Esophagus muscularis mucosa (tissue), 4 donors: Measurements from ENCODE around the gene DDX53. TPM values are rescaled to one million over a fixed set of nuclear protein-coding genes. Genes with fewer than 3 reads are reported as not detected.

Source experiments
- DNase-seq: peaks from one replicate; pipeline ENCODE4 v3.0.0-alpha.2; 2017; ENCODE audit errors: extremely low spot score
- H3K27ac ChIP-seq, 4 donors: fragments of 200-600 bp; sonication (generic); replicated peaks in 1 of 4; 1 replicate in 3 of 4; 2 replicates in 1 of 4; pipeline ENCODE4 v1.5.1; 2016 to 2019; ENCODE audit warnings: mild to moderate bottlenecking in 1 of 4
- H3K27me3 ChIP-seq, 4 donors: fragments of 200-600 bp; sonication (generic); one replicate each; pipeline versions ENCODE4 v1.5.1 to v1.6.0; 2016 to 2019
- H3K36me3 ChIP-seq, 4 donors: fragments of 200-600 bp; sonication (generic); one replicate each; pipeline ENCODE4 v1.5.1; 2016 to 2019
- H3K4me1 ChIP-seq, 4 donors: fragments of 200-600 bp; sonication (generic); one replicate each; pipeline ENCODE4 v1.5.1; 2016 to 2019
- H3K4me3 ChIP-seq, 4 donors: fragments of 200-600 bp; sonication (generic); 1 replicate in 2 of 4; 2 replicates in 2 of 4; pipeline ENCODE4 v1.5.1; 2016 to 2019; ENCODE audit warnings: mild to moderate bottlenecking in 4 of 4, moderate library complexity in 1 of 4
- H3K9me3 ChIP-seq, 4 donors: fragments of 200-600 bp; sonication (generic); 1 replicate in 3 of 4; 2 replicates in 1 of 4; pipeline ENCODE4 v1.5.1; 2016 to 2019
- EP300 ChIP-seq: sonication (generic); formaldehyde crosslinking; IDR thresholded peaks from one replicate; pipeline ENCODE4 v1.6.1; 2017; ENCODE audit warnings: antibody characterized with exemption
- POLR2A ChIP-seq: fragments of 450-650 bp; IDR thresholded peaks from one replicate; pipeline ENCODE4 v1.6.1; 2017; ENCODE audit warnings: antibody characterized with exemption, moderate library complexity, mild to moderate bottlenecking, low read depth
- POLR2AphosphoS5 ChIP-seq, 2 donors: sonication (generic); formaldehyde crosslinking; IDR thresholded peaks; one replicate each; pipeline ENCODE4 v1.6.1; 2017; ENCODE audit warnings: antibody characterized with exemption in 2 of 2
- WGBS: methylation state at CpG from one replicate; pipeline ENCODE4 v1.1.5; 2018; 5-methylcytosine and 5-hydroxymethylcytosine counted together
- intact Hi-C: fragments of 100-400 bp; cut with DNase I; formaldehyde crosslinking; loops from one replicate; pipeline ENCODE4 v1.15.1; 2023
- total RNA-seq, 4 donors: library from RNA; depleted of rRNA; stranded (reverse); fragments of >200 nt; gene quantifications; one replicate each; pipeline versions ENCODE4 v1.1.0 to v1.2.1, GENCODE V29; 2016
- TF ChIP-seq, protein P1 (sequence below), 3 experiments: fragments of 200-600 bp in 2 of 3; fragments of 450-650 bp in 1 of 3; sonication (generic) in 2 of 3; IDR thresholded peaks; one replicate each; pipeline ENCODE4 v1.5.1; 2017 to 2019; ENCODE audit warnings: antibody characterized with exemption in 3 of 3, mild to moderate bottlenecking in 2 of 3, moderate library complexity in 1 of 3

DDX53 gene
- total RNA-seq: not detected

DNA sequence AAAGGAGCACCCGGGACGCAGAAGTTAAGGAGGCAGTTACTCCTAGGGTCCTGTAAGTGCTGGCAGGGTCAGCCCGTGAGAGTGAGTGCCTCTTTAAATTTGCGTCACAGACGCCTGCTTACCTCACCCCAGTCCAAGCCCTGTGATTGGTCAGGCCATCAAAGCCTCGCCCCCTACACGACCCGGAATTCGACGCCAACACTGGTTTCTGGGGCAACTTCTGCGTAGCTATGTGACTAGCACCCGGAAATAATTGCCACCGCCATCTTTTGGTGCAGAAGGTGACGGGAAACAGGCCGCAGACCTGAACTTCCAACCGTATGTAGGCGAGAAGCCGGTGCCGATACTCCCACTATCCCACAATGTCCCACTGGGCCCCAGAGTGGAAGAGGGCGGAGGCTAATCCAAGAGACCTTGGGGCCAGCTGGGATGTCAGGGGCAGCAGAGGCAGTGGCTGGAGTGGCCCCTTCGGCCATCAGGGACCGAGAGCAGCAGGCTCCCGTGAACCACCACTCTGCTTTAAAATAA is at the start of gene DDX53:
Gene DDX53 (plus strand): TSS at position 265 of the 528 bp plus-strand sequence. CDS start 98 bp downstream, at position 363.
- WGBS: 86% methylated on average over 22 of the region's 23 CpGs
- Histone ChIP-seq H3K4me3 (no peak within 1 kb of the TSS), H3K27me3 (no peaks in the 10 kb centered on the region), H3K9me3 (no peaks in the 10 kb centered on the region), H3K27ac (no peak within 1 kb of the TSS), H3K4me1 (no peaks in the 10 kb centered on the region), H3K36me3 (no peaks in the 10 kb centered on the region)
- intact Hi-C loops: loop anchor here (10.0 kb wide), 1 partner anchor 555 kb away; no protein-coding TSS in a partner anchor
- TF ChIP-seq, protein P1, sequence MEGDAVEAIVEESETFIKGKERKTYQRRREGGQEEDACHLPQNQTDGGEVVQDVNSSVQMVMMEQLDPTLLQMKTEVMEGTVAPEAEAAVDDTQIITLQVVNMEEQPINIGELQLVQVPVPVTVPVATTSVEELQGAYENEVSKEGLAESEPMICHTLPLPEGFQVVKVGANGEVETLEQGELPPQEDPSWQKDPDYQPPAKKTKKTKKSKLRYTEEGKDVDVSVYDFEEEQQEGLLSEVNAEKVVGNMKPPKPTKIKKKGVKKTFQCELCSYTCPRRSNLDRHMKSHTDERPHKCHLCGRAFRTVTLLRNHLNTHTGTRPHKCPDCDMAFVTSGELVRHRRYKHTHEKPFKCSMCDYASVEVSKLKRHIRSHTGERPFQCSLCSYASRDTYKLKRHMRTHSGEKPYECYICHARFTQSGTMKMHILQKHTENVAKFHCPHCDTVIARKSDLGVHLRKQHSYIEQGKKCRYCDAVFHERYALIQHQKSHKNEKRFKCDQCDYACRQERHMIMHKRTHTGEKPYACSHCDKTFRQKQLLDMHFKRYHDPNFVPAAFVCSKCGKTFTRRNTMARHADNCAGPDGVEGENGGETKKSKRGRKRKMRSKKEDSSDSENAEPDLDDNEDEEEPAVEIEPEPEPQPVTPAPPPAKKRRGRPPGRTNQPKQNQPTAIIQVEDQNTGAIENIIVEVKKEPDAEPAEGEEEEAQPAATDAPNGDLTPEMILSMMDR (IDR thresholded peaks at IDR 0.05): no peak
- no peak for TF ChIP-seq POLR2AphosphoS5 (IDR thresholded peaks at IDR 0.05)
- TF ChIP-seq EP300: no peak
- no peak for TF ChIP-seq POLR2A
- no peak for DNase-seq

DNA sequence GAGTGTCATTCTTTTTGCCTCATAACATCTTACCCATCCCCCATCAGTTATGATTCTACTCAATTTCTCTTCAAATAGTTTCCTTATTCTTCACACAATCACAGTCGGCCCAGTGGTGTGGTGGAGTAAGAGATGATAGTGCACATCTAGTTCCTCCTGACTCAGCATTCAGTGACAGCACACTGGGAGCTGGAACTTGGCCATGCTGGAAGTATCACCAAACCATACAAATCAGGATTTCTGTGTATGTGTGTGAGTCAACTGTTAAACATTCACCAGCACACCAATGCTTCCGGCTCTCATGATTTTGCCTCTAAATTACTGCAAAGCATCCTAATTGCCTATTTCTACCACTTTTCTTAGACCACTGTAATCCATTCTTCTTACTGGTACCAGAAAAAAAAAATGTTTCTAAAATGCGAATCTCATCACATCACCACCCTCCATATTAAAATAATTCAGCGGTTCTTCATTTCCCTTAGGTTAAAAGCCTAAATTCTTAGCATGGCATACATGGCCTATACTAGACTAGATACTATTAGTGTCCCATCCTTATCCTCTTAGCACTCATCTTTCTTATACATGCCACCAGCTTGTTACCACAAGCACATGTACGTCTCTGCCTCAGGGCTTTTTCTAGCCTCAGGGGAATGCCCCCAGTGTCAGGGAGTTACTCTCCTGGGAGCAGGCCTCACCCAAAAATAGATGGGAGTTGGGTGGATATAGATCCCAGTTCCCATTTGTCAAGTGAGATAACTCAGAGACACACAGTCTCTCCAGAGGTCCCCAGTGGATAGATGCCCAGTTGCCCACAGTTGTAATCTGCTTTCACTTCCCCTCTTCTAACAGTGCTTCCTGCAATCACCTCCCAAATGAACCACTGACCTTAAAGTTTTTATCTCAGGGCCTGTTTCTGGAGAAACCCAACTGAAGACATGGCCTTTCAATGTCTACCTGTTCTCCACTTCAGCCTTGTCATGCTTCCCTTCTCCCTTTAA is 49.2 kb upstream of the DDX53 start:
- WGBS: 73% methylated on average over 5 of the region's 5 CpGs
- intact Hi-C loops: no loop called here
- Histone ChIP-seq H3K4me3 (no peak overlapping the region), H3K27ac (no peak overlapping the region), H3K4me1 (peaks cover 0 to 4% (median 0%) of the 10 kb centered on the region in 4 donors), H3K27me3 (peaks cover 0 to 2% (median 0%) of the 10 kb centered on the region in 4 donors), H3K9me3 (no peaks in the 10 kb centered on the region), H3K36me3 (no peaks in the 10 kb centered on the region)
- TF ChIP-seq, protein P1 (IDR thresholded peaks at IDR 0.05): no peak
- TF ChIP-seq EP300 (no peak), POLR2A (no peak), POLR2AphosphoS5 (IDR thresholded peaks at IDR 0.05) (no peak)
- DNase-seq: no peak

DNA sequence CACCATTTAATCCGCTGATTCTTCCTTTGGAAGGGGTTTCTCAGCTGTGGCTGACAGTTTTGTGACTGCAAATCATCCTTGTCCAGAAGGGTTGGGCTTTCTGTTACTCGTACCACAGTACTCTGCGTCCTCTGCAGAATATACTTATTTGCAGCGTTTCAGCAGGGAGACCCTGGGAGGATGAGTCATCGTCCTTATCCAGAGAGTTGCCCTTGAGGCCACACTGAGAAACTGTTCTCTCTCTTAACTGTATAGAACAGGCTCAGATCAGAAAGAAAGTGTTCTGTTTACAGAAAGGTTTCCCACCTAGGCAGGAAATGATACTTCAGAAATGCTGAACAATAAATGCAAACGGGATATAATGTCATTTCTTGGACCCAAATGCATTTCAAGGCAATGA is 47.8 kb upstream of the DDX53 start:
- no peaks in the 10 kb centered on the region for H3K9me3 ChIP-seq
- H3K4me1 ChIP-seq: peaks cover 0 to 4% (median 0%) of the 10 kb centered on the region in 4 donors
- no peaks in the 10 kb centered on the region for H3K36me3 ChIP-seq
- intact Hi-C loops: no loop called here
- no peak for DNase-seq
- no peak overlapping the region for H3K4me3 ChIP-seq
- peaks cover 0 to 2% (median 0%) of the 10 kb centered on the region in 4 donors for H3K27me3 ChIP-seq
- WGBS: 46% methylated on average over 6 of the region's 6 CpGs
- TF ChIP-seq POLR2A: no peak
- TF ChIP-seq, protein P1 (IDR thresholded peaks at IDR 0.05): no peak
- TF ChIP-seq EP300: no peak
- no peak for TF ChIP-seq POLR2AphosphoS5 (IDR thresholded peaks at IDR 0.05)
- H3K27ac ChIP-seq: no peak overlapping the region

DNA sequence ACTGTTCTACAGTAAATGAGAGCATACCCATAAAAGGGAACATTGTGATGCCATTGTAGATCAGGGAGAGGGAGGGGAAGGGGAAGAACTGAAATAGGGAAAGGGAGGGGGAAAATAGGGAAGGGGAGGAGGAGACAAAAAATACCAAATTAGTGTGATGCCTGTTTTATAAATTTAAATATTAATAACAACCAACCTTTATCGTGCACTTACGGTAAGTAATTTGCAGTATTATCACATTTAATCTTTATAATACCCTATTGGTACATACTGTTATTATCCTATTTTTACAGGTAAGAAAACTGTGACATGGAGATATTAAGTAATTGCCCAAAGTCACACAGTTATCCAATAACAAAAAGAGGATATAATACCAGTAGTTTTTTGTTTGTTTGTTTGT is 41.5 kb upstream of the DDX53 start:
- Histone ChIP-seq H3K27me3 (no peaks in the 10 kb centered on the region), H3K36me3 (no peaks in the 10 kb centered on the region), H3K27ac (no peak overlapping the region), H3K4me1 (no peaks in the 10 kb centered on the region), H3K4me3 (no peak overlapping the region), H3K9me3 (no peaks in the 10 kb centered on the region)
- intact Hi-C loops: no loop called here
- TF ChIP-seq EP300 (no peak), POLR2A (no peak), POLR2AphosphoS5 (IDR thresholded peaks at IDR 0.05) (no peak)
- TF ChIP-seq, protein P1 (IDR thresholded peaks at IDR 0.05): no peak
- 95% methylated on average over 2 of the region's 2 CpGs for WGBS
- no peak for DNase-seq
